ENCODE measurements around the gene MDM1. TPM values are rescaled to one million over a fixed set of nuclear protein-coding genes. Genes with fewer than 3 reads are reported as not detected.

The MDM1 gene
- total RNA-seq, 2 experiments from 2014 or later, result 26.2 to 30.8 TPM

- TF ChIP-seq EZH2phosphoT487 (IDR thresholded peaks at IDR 0.05; ENCODE audit: borderline replicate concordance, low read depth, low read length) (no peak), CTCF (conservative IDR thresholded peaks at IDR 0.05; ENCODE audit: low read length) (no peak)
- no peaks in the 10 kb centered on the region for H3K36me3 ChIP-seq (ENCODE audit: insufficient read depth, low read length)
- ChIA-PET CTCF (ENCODE audit: unreplicated experiment) (no interaction called here), POLR2A (no interaction called here)
- no peaks in the 10 kb centered on the region for H3K4me1 ChIP-seq (ENCODE audit: insufficient read depth, low read length, poor library complexity, severe bottlenecking)
- H3K4me3 ChIP-seq (ENCODE audit: low read depth, low read length, poor library complexity, severe bottlenecking), result no peak overlapping the region
- H2AFZ ChIP-seq (ENCODE audit: low read length), result no peak overlapping the region
- no TSS peak for BruUV-seq (replicated peaks)
- no peaks in the 10 kb centered on the region for H4K20me1 ChIP-seq (ENCODE audit: insufficient read depth, low read length)
- no peaks in the 10 kb centered on the region for H3K79me2 ChIP-seq (ENCODE audit: insufficient read depth, low read depth, low read length)
- no peaks in the 10 kb centered on the region for H3K9me2 ChIP-seq (ENCODE audit: insufficient read depth, low read length)
- H3K27ac ChIP-seq (ENCODE audit: low read depth, low read length, poor library complexity, severe bottlenecking), result no peak overlapping the region
- intact Hi-C loops (cut with micrococcal nuclease; ENCODE audit: unreplicated experiment), result no loop called here
- DNase-seq (ENCODE audit: low spot score), result no peak
- no peak overlapping the region for H3K4me2 ChIP-seq (ENCODE audit: low read length)
- no peaks in the 10 kb centered on the region for H3K9me3 ChIP-seq (ENCODE audit: low read length)
These were observed 38.5 kb upstream of the MDM1 start for GRCh38 chr12:68370667-68371066.

GRCh38 chr12:68370006-68370590 lies 37.9 kb upstream of the MDM1 start:
- Histone ChIP-seq H3K9me2 (ENCODE audit: insufficient read depth, low read length) (no peaks in the 10 kb centered on the region), H2AFZ (ENCODE audit: low read length) (no peak overlapping the region), H3K4me3 (ENCODE audit: low read depth, low read length, poor library complexity, severe bottlenecking) (no peak overlapping the region), H3K4me1 (ENCODE audit: insufficient read depth, low read length, poor library complexity, severe bottlenecking) (peaks cover 4% of the 10 kb centered on the region), H4K20me1 (ENCODE audit: insufficient read depth, low read length) (no peaks in the 10 kb centered on the region), H3K9me3 (ENCODE audit: low read length) (no peaks in the 10 kb centered on the region), H3K36me3 (ENCODE audit: insufficient read depth, low read length) (no peaks in the 10 kb centered on the region), H3K4me2 (ENCODE audit: low read length) (no peak overlapping the region), H3K27ac (ENCODE audit: low read depth, low read length, poor library complexity, severe bottlenecking) (no peak overlapping the region), H3K79me2 (ENCODE audit: insufficient read depth, low read depth, low read length) (no peaks in the 10 kb centered on the region)
- TF ChIP-seq EZH2phosphoT487 (IDR thresholded peaks at IDR 0.05; ENCODE audit: borderline replicate concordance, low read depth, low read length), result no peak
- no peak for TF ChIP-seq CTCF (conservative IDR thresholded peaks at IDR 0.05; ENCODE audit: low read length)
- ChIA-PET POLR2A (no interaction called here), CTCF (ENCODE audit: unreplicated experiment) (no interaction called here)
- no TSS peak for BruUV-seq (replicated peaks)
- intact Hi-C loops (cut with micrococcal nuclease; ENCODE audit: unreplicated experiment), result no loop called here
- no peak for DNase-seq (ENCODE audit: low spot score)

GRCh38 chr12:68368327-68368726 lies 36.2 kb upstream of the MDM1 start:
- Histone ChIP-seq H3K9me2 (ENCODE audit: insufficient read depth, low read length) (no peaks in the 10 kb centered on the region), H2AFZ (ENCODE audit: low read length) (no peak overlapping the region), H3K27ac (ENCODE audit: low read depth, low read length, poor library complexity, severe bottlenecking) (no peak overlapping the region), H4K20me1 (ENCODE audit: insufficient read depth, low read length) (no peaks in the 10 kb centered on the region), H3K36me3 (ENCODE audit: insufficient read depth, low read length) (no peaks in the 10 kb centered on the region), H3K79me2 (ENCODE audit: insufficient read depth, low read depth, low read length) (no peaks in the 10 kb centered on the region), H3K4me2 (ENCODE audit: low read length) (no peak overlapping the region), H3K4me1 (ENCODE audit: insufficient read depth, low read length, poor library complexity, severe bottlenecking) (peaks cover 10% of the 10 kb centered on the region), H3K9me3 (ENCODE audit: low read length) (no peaks in the 10 kb centered on the region), H3K4me3 (ENCODE audit: low read depth, low read length, poor library complexity, severe bottlenecking) (no peak overlapping the region)
- no peak for TF ChIP-seq CTCF (conservative IDR thresholded peaks at IDR 0.05; ENCODE audit: low read length)
- TF ChIP-seq EZH2phosphoT487 (IDR thresholded peaks at IDR 0.05; ENCODE audit: borderline replicate concordance, low read depth, low read length), result no peak
- ChIA-PET CTCF (ENCODE audit: unreplicated experiment) (no interaction called here), POLR2A (no interaction called here)
- intact Hi-C loops (cut with micrococcal nuclease; ENCODE audit: unreplicated experiment), result no loop called here
- no TSS peak for BruUV-seq (replicated peaks)
- DNase-seq (ENCODE audit: low spot score), result no peak
